Spleen (tissue), 7 donors: Measurements from ENCODE around the gene BNC1.

ENCODE experiments used
- POLR2A ChIP-seq, 3 donors: fragments of 450-650 bp; IDR thresholded peaks; one replicate each; pipeline ENCODE4 v1.5.1; 2017; ENCODE audit warnings: antibody characterized with exemption in 3 of 3, mild to moderate bottlenecking in 1 of 3
- TF ChIP-seq, protein P1 (sequence below), 11 experiments: fragments of 200-600 bp in 7 of 11; fragments of 450-650 bp in 4 of 11; sonication (generic) in 4 of 11; IDR thresholded peaks in 8 of 11; conservative IDR thresholded peaks in 3 of 11; 1 replicate in 7 of 11; 2 replicates in 4 of 11; pipeline versions ENCODE4 v1.4.0 to v1.8.0; 2016 to 2021; ENCODE audit warnings: antibody characterized with exemption in 11 of 11, inconsistent platforms in 4 of 11, mild to moderate bottlenecking in 1 of 11
- donor health status: DM: no; HTN: no; CAD: no; lungs with moderate emphysema.
- donor health status: DM: no; HTN: no; CAD: no.
- donor health status: DM: no; HTN: no; CAD: no.

DNA sequence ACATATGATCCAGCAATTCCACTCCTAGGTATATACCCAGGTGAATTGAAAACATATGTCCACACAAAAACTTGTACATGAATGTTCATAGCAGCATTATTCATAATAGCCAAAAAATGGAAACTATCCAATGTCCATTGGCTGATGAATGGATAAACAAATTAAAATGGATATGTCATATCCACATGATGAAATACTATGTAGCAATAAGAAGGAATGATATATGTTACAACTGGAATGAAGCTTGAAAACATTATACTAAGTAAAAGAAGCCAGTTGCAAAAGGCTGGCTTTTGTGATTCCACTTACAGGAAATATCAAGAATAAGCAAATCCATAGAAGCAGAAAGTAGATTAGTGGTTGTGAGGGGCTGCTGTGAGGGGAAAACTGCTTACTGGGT lies 33.7 kb downstream of the BNC1 start:
- no peak for TF ChIP-seq POLR2A (IDR thresholded peaks at IDR 0.05)
- TF ChIP-seq, protein P1, sequence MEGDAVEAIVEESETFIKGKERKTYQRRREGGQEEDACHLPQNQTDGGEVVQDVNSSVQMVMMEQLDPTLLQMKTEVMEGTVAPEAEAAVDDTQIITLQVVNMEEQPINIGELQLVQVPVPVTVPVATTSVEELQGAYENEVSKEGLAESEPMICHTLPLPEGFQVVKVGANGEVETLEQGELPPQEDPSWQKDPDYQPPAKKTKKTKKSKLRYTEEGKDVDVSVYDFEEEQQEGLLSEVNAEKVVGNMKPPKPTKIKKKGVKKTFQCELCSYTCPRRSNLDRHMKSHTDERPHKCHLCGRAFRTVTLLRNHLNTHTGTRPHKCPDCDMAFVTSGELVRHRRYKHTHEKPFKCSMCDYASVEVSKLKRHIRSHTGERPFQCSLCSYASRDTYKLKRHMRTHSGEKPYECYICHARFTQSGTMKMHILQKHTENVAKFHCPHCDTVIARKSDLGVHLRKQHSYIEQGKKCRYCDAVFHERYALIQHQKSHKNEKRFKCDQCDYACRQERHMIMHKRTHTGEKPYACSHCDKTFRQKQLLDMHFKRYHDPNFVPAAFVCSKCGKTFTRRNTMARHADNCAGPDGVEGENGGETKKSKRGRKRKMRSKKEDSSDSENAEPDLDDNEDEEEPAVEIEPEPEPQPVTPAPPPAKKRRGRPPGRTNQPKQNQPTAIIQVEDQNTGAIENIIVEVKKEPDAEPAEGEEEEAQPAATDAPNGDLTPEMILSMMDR (IDR thresholded peaks at IDR 0.05 in 8 of 11, conservative IDR thresholded peaks at IDR 0.05 in 3 of 11), result no peak
